22Rv1 (cell line): ENCODE results near the gene ATG101.

ENCODE experiments used
- CTCF ChIP-seq: fragments of 450-650 bp; IDR thresholded peaks from 2 replicates; pipeline ENCODE4 v1.5.1; 2017; ENCODE audit warnings: mild to moderate bottlenecking
- ZFX ChIP-seq: fragments of 450-650 bp; IDR thresholded peaks from 2 replicates; pipeline ENCODE4 v1.6.1; 2017; ENCODE audit warnings: antibody characterized with exemption, borderline replicate concordance

- TF ChIP-seq CTCF (no peak), ZFX (no peak)
These were observed 47.0 kb upstream of the ATG101 start for GRCh38 chr12:52022841-52023181.
